HG02840 (cell line): ENCODE measurements around the gene GALNT4.

Source experiments
- ATAC-seq: cut with Tn5 transposase; IDR thresholded peaks from one replicate; pipeline ENCODE4 v1.9.1; 2021; ENCODE audit warnings: mild to moderate bottlenecking, moderate library complexity, moderate number of reproducible peaks; ENCODE audit not compliant: unreplicated experiment, low FRiP score

Gene GALNT4

GRCh38 chr12:89524541-89525304 lies at the start of gene GALNT4:
GALNT4 (minus strand) TSS chr12:89524796; CDS start chr12:89524549, 247 bp downstream.
- ATAC-seq: peak; percentile 71

DNA sequence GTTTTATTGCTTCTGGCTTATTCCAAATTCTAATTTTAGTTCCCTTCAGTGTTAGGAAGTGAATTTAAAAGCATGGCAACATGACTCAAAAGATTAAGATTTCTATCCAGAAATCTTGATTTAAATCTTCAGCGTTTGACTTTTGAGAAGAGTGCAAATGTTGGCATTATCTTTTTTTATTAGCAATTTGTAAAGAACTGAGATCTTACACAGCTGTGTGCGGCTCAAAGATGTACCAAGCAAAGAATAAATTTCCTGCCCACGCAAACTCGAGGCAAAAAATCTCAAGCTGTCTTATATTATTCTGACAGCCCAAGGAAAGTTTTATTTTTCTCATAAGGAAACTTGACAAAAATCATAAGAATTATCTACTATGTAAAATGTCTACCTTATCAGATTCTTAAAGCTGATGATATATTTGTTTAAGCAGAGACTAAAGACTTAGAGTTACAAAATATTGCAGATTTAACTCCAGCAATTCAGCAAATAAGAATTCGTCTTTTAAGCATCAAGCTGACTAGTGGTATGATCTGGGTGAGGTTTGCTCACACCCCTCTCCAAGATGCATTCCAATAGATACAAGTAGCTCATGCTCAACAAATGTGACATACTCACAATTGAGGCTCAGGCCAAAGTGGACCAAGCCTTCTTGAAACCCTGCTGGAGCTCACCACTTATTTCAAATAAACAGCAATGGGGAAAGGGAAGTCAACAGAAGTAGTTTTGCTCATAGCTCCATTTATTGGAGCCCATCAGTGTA lies 48.6 kb upstream of the GALNT4 start:
- no peak for ATAC-seq

- ATAC-seq: no peak
These were observed 47.0 kb upstream of the GALNT4 start for GRCh38 chr12:89571491-89572195.

- no peak for ATAC-seq
These were observed 43.9 kb upstream of the GALNT4 start for GRCh38 chr12:89568484-89568883.

DNA sequence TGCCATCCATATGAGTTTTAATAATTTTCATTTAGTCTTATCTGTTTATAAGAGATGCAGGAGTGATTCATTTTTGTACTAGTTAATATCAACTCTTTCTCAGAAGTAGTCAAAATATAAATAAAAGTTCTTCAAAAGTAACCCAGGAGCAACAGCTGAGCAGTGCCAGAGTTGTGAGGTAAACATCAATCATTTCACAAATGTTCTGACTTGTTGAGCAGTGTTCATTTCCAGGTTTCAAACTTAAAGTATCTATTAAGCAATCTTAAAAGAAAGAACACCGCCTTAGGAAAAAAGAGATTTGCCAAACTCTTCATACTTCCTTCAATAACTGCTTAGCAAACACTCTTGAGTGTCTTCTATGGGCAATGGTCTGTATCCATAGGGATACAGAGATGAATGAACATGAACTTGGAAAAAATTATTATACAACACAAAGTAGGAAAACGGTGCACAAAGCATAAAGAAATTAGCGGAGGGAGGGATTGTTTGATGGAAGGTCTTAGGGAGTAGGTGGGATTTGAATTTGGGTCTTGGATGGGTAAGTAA lies 43.2 kb upstream of the GALNT4 start:
- ATAC-seq: no peak

- no peak for ATAC-seq
These were observed 42.0 kb upstream of the GALNT4 start for GRCh38 chr12:89566615-89567014.

DNA sequence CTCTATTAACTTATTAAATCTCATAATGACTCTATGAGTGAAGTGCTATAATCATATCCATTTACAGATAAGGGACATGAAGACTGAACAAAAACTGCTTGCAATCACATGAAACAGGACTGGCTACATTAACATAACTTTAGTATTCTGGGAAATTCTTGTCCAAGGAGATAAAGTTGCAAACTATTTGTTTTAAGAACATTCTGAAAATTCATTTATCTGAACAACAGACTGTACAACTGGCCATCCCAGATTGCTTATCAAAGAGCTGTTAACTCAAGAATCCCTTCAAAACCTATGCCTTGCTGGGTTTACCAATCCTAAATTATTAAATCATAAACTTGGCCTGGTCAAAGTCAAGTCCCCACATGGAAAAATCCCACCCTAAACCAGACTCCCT lies 40.4 kb upstream of the GALNT4 start:
- ATAC-seq: no peak

- ATAC-seq: no peak
These were observed 35.2 kb upstream of the GALNT4 start for GRCh38 chr12:89559753-89560152.

DNA sequence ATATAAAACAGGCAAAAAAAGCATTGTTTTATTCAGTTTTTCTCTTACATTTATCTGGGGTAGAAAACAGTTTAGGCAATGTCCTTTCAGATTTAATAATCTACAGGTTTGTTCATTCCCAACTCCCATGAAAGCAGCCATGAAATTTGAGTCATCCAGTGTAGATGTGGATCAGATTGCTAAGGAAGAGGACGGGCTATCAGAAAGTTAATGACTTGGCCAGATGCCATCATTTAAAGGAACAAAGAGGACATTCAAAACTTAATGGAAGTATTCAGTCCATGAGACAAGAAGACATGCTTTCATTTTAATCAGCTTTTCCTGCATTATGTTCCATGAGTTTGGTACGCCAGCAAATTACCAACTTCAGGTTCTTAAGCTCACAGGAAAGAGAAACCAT lies 32.4 kb upstream of the GALNT4 start:
- ATAC-seq: no peak

DNA sequence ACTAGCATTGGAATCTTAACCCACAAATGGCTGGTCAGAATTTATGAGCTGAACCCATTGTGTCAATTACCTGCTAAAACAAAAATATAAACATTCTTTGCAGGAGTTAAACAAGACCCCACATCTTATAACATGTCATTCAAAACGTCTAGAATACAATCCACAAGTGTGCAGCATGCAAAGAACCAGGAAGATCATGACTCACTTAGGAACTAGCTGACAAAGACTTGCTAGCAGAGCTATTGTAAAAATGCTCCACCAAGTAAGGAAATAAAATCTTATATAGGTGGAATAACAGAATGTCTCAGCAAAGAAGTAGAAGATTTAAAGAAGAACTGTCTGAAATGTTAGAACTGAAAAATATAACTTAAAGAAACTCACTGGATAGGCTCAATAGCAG lies 27.8 kb upstream of the GALNT4 start:
- ATAC-seq: no peak

GRCh38 chr12:89551747-89552146 lies 27.2 kb upstream of the GALNT4 start:
- ATAC-seq: no peak

DNA sequence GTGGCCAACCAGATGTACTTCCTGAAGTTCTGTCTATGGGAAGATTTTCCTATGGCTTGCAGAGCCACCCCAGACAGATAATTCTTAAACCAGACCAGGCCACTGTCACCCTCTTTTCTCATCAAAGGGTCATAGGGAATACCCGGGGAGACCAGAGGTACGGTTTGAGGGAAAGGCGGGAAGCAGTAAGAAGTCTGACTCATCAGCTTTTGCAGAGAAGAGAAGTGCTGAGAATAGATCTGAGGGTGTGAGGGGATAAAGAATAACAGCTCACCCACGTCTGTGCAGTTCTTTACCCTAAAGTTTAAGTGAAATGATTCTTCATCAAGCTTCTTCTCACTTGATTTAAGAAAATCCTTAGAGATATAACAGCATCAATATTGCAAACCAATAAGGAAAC lies 22.5 kb upstream of the GALNT4 start:
- ATAC-seq: no peak

GRCh38 chr12:89546151-89546550 lies 21.6 kb upstream of the GALNT4 start:
- no peak for ATAC-seq

GRCh38 chr12:89544681-89545184 lies 20.1 kb upstream of the GALNT4 start:
- ATAC-seq: no peak

GRCh38 chr12:89544022-89544421 lies 19.4 kb upstream of the GALNT4 start:
- no peak for ATAC-seq

DNA sequence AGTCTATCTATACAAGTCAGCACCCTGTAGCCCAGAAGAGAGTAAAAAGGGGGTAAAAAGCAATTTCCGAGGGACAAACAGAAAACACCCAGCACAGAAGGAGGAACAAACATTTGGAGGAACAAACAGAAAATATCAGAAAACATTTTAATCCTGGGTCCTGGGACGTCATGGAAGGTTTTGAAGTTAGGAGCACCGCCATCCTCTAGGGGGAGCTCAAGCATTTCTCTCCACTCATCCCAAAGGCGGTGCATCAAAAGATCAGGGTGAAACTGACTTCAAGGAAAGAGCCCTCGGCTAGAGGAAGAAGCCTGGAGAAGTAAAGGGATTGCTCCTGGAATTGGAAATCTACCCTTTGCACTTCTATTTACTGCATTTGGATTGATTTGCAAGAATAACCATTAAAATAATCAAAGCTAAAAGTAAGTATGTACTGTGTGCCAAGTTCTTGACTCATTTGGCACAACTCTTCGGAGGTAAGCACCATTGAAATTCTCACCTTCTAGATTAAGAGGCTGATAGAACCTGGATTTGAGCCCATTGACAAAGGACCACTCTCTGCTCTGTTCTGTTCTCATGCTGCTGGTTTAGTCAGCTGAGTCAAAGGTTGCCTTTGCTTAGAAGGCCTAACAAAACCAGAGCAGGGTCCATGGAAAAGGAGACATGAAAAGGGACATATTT lies 18.5 kb upstream of the GALNT4 start:
- ATAC-seq: peak; percentile 72

DNA sequence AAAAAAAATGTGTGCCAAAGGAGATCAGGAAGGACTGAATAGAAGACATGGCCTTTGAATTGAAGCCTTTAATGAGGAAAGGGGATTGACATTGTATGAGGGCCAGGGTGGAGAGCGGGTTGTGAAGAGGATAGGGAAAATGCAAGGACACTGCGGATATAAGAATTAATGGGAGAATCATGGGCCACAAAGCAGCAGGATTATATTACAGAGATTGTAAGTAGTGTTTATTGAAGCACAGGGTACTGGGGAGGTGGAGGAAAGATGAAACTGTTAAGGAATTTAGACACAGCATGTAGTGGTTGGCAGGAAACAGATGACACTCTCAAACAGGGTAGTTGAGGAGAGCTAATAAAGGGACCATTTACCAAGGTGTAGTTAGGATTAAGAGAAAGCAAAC lies 17.6 kb upstream of the GALNT4 start:
- no peak for ATAC-seq

DNA sequence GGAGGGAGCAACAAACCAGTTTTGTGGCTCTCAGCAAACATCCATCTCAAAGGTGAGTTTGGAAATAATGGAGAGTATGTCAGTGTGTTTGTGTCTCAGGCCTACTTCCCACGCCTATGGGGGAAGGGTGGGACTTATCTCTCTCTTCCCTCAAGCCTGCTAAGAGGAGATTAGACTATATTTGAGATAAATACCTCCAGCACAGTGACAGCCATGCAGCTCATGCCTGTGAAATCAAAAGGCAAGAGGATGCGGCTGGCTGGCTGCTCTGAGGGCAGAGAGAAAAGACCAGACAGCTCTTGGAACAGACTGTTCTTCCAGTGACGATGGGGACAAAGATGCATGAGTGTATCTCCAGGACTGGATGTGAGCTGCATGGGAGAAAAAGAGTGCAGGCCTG lies 16.0 kb upstream of the GALNT4 start:
- ATAC-seq: no peak

GRCh38 chr12:89539426-89540223 lies 15.0 kb upstream of the GALNT4 start:
- no peak for ATAC-seq
